ENCODE data around the gene ABCA6.

ABCA6 gene

DNA sequence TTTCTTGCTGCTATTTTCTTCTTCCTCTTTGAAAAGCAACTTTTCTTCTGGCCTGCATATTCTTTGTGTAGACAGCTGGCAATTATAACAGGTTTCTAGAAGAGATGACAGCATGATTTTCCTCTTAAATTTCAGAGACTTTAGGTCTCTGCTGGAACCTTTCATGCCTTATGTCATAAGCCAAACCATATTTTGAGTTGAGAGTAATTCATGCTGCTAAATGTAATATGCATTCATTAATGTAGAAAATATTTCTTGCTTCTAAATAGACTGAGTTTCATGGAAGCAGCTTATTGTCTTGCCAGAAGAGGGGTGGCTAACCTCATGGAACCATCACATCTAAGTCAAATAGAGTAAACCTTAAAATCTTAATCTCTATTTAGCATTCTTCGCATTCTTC is 55.1 kb downstream of the ABCA6 start:
- no peak overlapping the region for H3K27ac ChIP-seq (ENCODE audit: low read length)
- ATAC-seq (ENCODE audit: insufficient read depth, low read depth) (no peak), DNase-seq (no peak)
- no peaks in the 10 kb centered on the region for H3K79me2 ChIP-seq (ENCODE audit: insufficient read depth, low read length)
- no peak overlapping the region for H2AFZ ChIP-seq (ENCODE audit: low read depth, low read length)
- H3K27me3 ChIP-seq (ENCODE audit: insufficient read depth, low read length, poor library complexity) = no peaks in the 10 kb centered on the region
- TF ChIP-seq, protein P1, sequence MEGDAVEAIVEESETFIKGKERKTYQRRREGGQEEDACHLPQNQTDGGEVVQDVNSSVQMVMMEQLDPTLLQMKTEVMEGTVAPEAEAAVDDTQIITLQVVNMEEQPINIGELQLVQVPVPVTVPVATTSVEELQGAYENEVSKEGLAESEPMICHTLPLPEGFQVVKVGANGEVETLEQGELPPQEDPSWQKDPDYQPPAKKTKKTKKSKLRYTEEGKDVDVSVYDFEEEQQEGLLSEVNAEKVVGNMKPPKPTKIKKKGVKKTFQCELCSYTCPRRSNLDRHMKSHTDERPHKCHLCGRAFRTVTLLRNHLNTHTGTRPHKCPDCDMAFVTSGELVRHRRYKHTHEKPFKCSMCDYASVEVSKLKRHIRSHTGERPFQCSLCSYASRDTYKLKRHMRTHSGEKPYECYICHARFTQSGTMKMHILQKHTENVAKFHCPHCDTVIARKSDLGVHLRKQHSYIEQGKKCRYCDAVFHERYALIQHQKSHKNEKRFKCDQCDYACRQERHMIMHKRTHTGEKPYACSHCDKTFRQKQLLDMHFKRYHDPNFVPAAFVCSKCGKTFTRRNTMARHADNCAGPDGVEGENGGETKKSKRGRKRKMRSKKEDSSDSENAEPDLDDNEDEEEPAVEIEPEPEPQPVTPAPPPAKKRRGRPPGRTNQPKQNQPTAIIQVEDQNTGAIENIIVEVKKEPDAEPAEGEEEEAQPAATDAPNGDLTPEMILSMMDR (IDR thresholded peaks at IDR 0.05; ENCODE audit: borderline replicate concordance, extremely low read depth, low read length, poor library complexity, severe bottlenecking) = no peak
- no peak for TF ChIP-seq EZH2 (IDR thresholded peaks at IDR 0.05; ENCODE audit: borderline replicate concordance, low read depth, low read length, severe bottlenecking)
- no peaks in the 10 kb centered on the region for H3K4me1 ChIP-seq (ENCODE audit: insufficient read depth, low read length)
- no peaks in the 10 kb centered on the region for H4K20me1 ChIP-seq (ENCODE audit: insufficient read depth, low read length)
- no peak overlapping the region for H3K4me2 ChIP-seq (ENCODE audit: insufficient read depth, low read length)
- H3K4me3 ChIP-seq (ENCODE audit: low read depth in 1 of 2, low read length in 2 of 2) = no peak overlapping the region
- no peaks in the 10 kb centered on the region for H3K36me3 ChIP-seq (ENCODE audit: insufficient read depth, low read length)
- H3K9ac ChIP-seq (ENCODE audit: low read depth, low read length) = no peak overlapping the region
- no peaks in the 10 kb centered on the region for H3K9me3 ChIP-seq (ENCODE audit: insufficient read depth, low read length, severe bottlenecking)

DNA sequence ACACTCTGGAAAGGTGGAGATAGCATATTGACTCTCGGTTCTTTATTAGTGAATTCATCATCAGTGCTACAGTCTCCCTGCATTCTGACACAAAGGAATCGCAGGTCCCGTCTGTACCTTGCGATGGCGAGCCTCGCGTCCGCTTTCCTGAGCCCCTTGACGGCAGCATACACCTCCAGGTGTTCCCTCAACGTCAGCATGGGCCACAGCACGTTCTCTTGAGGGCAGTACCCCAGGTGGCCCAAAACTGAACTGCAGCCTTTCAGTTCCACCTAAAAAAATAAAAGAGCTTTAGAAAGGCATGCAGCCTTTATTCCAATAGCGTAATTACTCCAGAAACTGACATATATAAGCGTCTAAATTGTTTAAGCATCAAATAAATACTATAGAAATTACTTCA is 56.8 kb downstream of the ABCA6 start:
- TF ChIP-seq, protein P1 (IDR thresholded peaks at IDR 0.05; ENCODE audit: borderline replicate concordance, extremely low read depth, low read length, poor library complexity, severe bottlenecking) = peak; percentile 32
- no peak for TF ChIP-seq EZH2 (IDR thresholded peaks at IDR 0.05; ENCODE audit: borderline replicate concordance, low read depth, low read length, severe bottlenecking)
- no peak overlapping the region for H3K4me3 ChIP-seq (ENCODE audit: low read depth in 1 of 2, low read length in 2 of 2)
- no peaks in the 10 kb centered on the region for H3K9me3 ChIP-seq (ENCODE audit: insufficient read depth, low read length, severe bottlenecking)
- DNase-seq (no peak), ATAC-seq (ENCODE audit: insufficient read depth, low read depth) (no peak)
- no peak overlapping the region for H3K9ac ChIP-seq (ENCODE audit: low read depth, low read length)
- H3K4me2 ChIP-seq (ENCODE audit: insufficient read depth, low read length) = no peak overlapping the region
- no peaks in the 10 kb centered on the region for H3K36me3 ChIP-seq (ENCODE audit: insufficient read depth, low read length)
- H3K79me2 ChIP-seq (ENCODE audit: insufficient read depth, low read length) = no peaks in the 10 kb centered on the region
- no peaks in the 10 kb centered on the region for H3K27me3 ChIP-seq (ENCODE audit: insufficient read depth, low read length, poor library complexity)
- no peaks in the 10 kb centered on the region for H4K20me1 ChIP-seq (ENCODE audit: insufficient read depth, low read length)
- no peak overlapping the region for H2AFZ ChIP-seq (ENCODE audit: low read depth, low read length)
- H3K27ac ChIP-seq (ENCODE audit: low read length) = no peak overlapping the region
- H3K4me1 ChIP-seq (ENCODE audit: insufficient read depth, low read length) = no peaks in the 10 kb centered on the region

DNA sequence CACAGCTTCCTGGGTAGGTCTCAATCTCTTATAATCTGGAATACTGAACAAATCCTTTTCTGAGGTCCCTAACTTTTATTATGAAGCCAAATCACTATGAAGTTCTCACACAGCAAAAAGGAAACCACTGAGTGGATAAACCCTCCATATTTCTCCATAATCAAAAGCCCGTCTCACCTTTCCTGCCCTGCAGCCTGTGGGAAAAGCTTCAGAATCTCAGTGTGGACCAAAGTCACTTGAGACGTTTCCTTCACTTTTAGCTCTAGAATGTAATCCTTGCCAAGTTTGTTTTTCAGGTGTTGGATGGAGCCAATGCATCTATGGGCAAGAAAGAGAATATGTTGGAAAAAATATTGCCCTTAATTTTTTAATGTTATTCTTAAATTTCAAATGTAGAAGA is 59.0 kb downstream of the ABCA6 start:
- H4K20me1 ChIP-seq (ENCODE audit: insufficient read depth, low read length) = no peaks in the 10 kb centered on the region
- no peak overlapping the region for H3K4me2 ChIP-seq (ENCODE audit: insufficient read depth, low read length)
- H3K79me2 ChIP-seq (ENCODE audit: insufficient read depth, low read length) = no peaks in the 10 kb centered on the region
- no peak overlapping the region for H2AFZ ChIP-seq (ENCODE audit: low read depth, low read length)
- no peaks in the 10 kb centered on the region for H3K27me3 ChIP-seq (ENCODE audit: insufficient read depth, low read length, poor library complexity)
- H3K9ac ChIP-seq (ENCODE audit: low read depth, low read length) = no peak overlapping the region
- no peak for DNase-seq
- TF ChIP-seq EZH2 (IDR thresholded peaks at IDR 0.05; ENCODE audit: borderline replicate concordance, low read depth, low read length, severe bottlenecking) = no peak
- TF ChIP-seq, protein P1 (IDR thresholded peaks at IDR 0.05; ENCODE audit: borderline replicate concordance, extremely low read depth, low read length, poor library complexity, severe bottlenecking) = no peak
- H3K4me3 ChIP-seq (ENCODE audit: low read depth in 1 of 2, low read length in 2 of 2) = no peak overlapping the region
- no peaks in the 10 kb centered on the region for H3K9me3 ChIP-seq (ENCODE audit: insufficient read depth, low read length, severe bottlenecking)
- no peak for ATAC-seq (ENCODE audit: insufficient read depth, low read depth)
- H3K27ac ChIP-seq (ENCODE audit: low read length) = no peak overlapping the region
- H3K36me3 ChIP-seq (ENCODE audit: insufficient read depth, low read length) = no peaks in the 10 kb centered on the region
- no peaks in the 10 kb centered on the region for H3K4me1 ChIP-seq (ENCODE audit: insufficient read depth, low read length)

DNA sequence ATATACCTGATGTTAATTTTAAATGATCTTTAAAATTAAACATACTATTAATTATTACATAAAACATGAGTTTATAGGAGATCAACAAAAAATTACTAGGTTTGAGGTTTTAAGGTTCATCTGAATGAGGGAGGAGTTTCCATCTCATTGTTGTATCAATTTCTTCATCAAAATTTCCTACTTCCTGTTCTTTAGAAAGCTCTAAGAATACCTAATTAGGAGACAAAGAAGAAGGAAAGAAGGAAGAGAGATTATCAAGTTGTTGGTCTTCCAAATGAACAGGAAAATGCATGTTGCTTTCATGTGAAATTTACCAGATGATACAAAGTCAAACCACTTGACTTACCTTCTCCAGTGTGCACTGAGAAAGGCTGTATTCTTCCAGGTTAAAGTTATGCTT is 62.8 kb downstream of the ABCA6 start:
- TF ChIP-seq, protein P1 (IDR thresholded peaks at IDR 0.05; ENCODE audit: borderline replicate concordance, extremely low read depth, low read length, poor library complexity, severe bottlenecking) = no peak
- TF ChIP-seq EZH2 (IDR thresholded peaks at IDR 0.05; ENCODE audit: borderline replicate concordance, low read depth, low read length, severe bottlenecking) = no peak
- H4K20me1 ChIP-seq (ENCODE audit: insufficient read depth, low read length) = no peaks in the 10 kb centered on the region
- H3K79me2 ChIP-seq (ENCODE audit: insufficient read depth, low read length) = no peaks in the 10 kb centered on the region
- H3K4me3 ChIP-seq (ENCODE audit: low read depth in 1 of 2, low read length in 2 of 2) = no peak overlapping the region
- ATAC-seq (ENCODE audit: insufficient read depth, low read depth) (no peak), DNase-seq (no peak)
- no peak overlapping the region for H3K27ac ChIP-seq (ENCODE audit: low read length)
- no peak overlapping the region for H3K9ac ChIP-seq (ENCODE audit: low read depth, low read length)
- no peaks in the 10 kb centered on the region for H3K27me3 ChIP-seq (ENCODE audit: insufficient read depth, low read length, poor library complexity)
- H3K9me3 ChIP-seq (ENCODE audit: insufficient read depth, low read length, severe bottlenecking) = no peaks in the 10 kb centered on the region
- H3K4me1 ChIP-seq (ENCODE audit: insufficient read depth, low read length) = no peaks in the 10 kb centered on the region
- H3K4me2 ChIP-seq (ENCODE audit: insufficient read depth, low read length) = no peak overlapping the region
- H3K36me3 ChIP-seq (ENCODE audit: insufficient read depth, low read length) = no peaks in the 10 kb centered on the region
- no peak overlapping the region for H2AFZ ChIP-seq (ENCODE audit: low read depth, low read length)

Measured in DND-41 (cell line).